ENCODE measurements around the gene ECI1. TPM values are rescaled to one million over a fixed set of nuclear protein-coding genes. Genes with fewer than 3 reads are reported as not detected.

Gene ECI1
- total and polyA plus RNA-seq, 4 donors, result 35.0 to 87.1 (median 63.5) TPM

DNA sequence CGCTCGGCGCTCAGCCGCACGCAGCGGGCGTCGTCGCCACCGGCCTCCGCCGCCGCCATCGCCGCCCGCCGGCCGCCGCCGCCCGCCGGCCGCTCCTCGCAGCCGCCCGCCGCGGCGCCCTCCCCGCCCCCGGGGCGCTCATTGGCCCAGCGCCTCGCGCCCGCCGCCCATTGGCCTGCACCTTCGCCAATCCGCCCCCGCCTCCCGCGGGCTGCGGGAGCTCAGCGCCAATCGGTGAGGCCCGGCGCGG is 36.7 kb downstream of the ECI1 start, which contains the start of gene PGP:
TSS of gene PGP (minus strand) at position 122 of the 250 bp plus-strand sequence. CDS start at position 59, 63 bp downstream.
- 0% methylated on average over 46 to 48 of the region's 48 CpGs for WGBS, 2 donors
- ATAC-seq (ENCODE audit: insufficient read depth, low FRiP score), result peak; percentile 93
- H3K27ac ChIP-seq (ENCODE audit: low read depth in 1 of 2, low read length in 1 of 2), result peak within 1 kb of the TSS; percentile 95 to 98
- H3K36me3 ChIP-seq (ENCODE audit: control insufficient read depth in 4 of 4, insufficient read depth in 4 of 4, low read length in 4 of 4), result peaks cover 0 to 5% (median 0%) of the 10 kb centered on the region in 4 donors
- no peaks in the 10 kb centered on the region for H3K27me3 ChIP-seq (ENCODE audit: control insufficient read depth in 3 of 3, insufficient read depth in 3 of 3, low read length in 2 of 3)
- TF ChIP-seq, protein P1, sequence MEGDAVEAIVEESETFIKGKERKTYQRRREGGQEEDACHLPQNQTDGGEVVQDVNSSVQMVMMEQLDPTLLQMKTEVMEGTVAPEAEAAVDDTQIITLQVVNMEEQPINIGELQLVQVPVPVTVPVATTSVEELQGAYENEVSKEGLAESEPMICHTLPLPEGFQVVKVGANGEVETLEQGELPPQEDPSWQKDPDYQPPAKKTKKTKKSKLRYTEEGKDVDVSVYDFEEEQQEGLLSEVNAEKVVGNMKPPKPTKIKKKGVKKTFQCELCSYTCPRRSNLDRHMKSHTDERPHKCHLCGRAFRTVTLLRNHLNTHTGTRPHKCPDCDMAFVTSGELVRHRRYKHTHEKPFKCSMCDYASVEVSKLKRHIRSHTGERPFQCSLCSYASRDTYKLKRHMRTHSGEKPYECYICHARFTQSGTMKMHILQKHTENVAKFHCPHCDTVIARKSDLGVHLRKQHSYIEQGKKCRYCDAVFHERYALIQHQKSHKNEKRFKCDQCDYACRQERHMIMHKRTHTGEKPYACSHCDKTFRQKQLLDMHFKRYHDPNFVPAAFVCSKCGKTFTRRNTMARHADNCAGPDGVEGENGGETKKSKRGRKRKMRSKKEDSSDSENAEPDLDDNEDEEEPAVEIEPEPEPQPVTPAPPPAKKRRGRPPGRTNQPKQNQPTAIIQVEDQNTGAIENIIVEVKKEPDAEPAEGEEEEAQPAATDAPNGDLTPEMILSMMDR (IDR thresholded peaks at IDR 0.05; ENCODE audit: control extremely low read depth, extremely low read depth), result no peak
- no peaks in the 10 kb centered on the region for H3K9me3 ChIP-seq (ENCODE audit: control insufficient read depth in 4 of 4, insufficient read depth in 3 of 4, low read length in 3 of 4)
- H3K4me3 ChIP-seq, result peak within 1 kb of the TSS; percentile 81
- no peak for DNase-seq
- H3K4me1 ChIP-seq (ENCODE audit: control insufficient read depth in 5 of 5, insufficient read depth in 5 of 5, low read length in 5 of 5), result peaks cover 0 to 20% (median 9%) of the 10 kb centered on the region in 5 donors
- peak within 1 kb of the TSS; percentile 11 to 69 for H3K9ac ChIP-seq (ENCODE audit: insufficient read depth in 1 of 2, low read length in 2 of 2)

DNA sequence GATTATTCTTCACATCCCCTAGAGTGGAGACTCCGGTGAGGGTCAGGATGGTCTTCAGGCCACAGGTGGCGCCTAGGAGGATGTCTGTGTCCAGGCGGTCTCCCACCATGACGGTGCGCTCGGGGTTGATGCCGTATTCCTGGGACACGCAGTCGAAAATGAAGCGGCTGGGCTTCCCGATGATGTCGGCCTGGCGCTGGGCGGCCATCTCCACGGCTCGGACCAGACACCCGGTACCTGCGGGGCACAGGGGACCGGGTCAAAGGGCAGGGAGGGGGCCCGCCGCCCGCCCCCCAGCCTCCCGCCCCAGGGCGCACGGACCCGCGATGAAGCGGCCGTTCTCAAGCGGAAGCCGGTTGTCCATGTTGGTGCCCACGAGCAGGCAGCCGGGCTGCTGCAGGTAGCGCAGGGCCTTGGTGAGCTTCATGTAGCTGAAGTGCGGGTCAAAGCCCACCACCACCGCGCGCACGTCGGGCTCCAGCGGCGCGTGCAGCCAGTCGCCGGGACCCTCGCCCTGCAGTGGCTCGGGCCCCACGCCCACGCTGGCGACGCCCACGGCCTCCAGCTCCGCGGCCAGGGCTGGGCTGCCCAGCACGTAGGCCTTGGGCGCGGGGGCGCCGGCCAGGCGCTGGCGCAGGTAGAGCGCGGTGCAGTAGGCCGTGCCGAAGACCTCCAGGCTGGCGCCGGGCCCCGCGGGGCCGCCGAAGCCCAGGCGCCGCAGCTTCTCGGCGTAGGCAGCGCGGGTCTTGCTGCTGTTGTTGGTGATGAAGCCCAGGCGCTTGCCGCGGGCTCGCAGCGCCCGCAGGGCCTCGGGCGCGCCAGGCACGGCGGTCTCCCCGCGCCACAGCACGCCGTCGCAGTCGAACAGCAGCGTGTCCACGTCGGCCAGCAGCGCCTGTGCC is 37.3 kb downstream of the ECI1 start:
- Histone ChIP-seq H3K4me3 (peak overlapping the region; percentile 81), H3K4me1 (ENCODE audit: control insufficient read depth in 5 of 5, insufficient read depth in 5 of 5, low read length in 5 of 5) (peaks cover 0 to 20% (median 9%) of the 10 kb centered on the region in 5 donors), H3K27ac (ENCODE audit: low read depth in 1 of 2, low read length in 1 of 2) (peak overlapping the region; percentile 95), H3K9ac (ENCODE audit: insufficient read depth in 1 of 2, low read length in 2 of 2) (peak overlapping the region in 1 of 2 donors; percentile 47), H3K9me3 (ENCODE audit: control insufficient read depth in 4 of 4, insufficient read depth in 3 of 4, low read length in 3 of 4) (no peaks in the 10 kb centered on the region), H3K36me3 (ENCODE audit: control insufficient read depth in 4 of 4, insufficient read depth in 4 of 4, low read length in 4 of 4) (peaks cover 0 to 11% (median 2%) of the 10 kb centered on the region in 4 donors), H3K27me3 (ENCODE audit: control insufficient read depth in 3 of 3, insufficient read depth in 3 of 3, low read length in 2 of 3) (no peaks in the 10 kb centered on the region)
- DNase-seq (no peak), ATAC-seq (ENCODE audit: insufficient read depth, low FRiP score) (no peak)
- WGBS, 2 donors, result 1% methylated on average over 80 to 98 of the region's 98 CpGs
- TF ChIP-seq, protein P1 (IDR thresholded peaks at IDR 0.05; ENCODE audit: control extremely low read depth, extremely low read depth), result no peak

DNA sequence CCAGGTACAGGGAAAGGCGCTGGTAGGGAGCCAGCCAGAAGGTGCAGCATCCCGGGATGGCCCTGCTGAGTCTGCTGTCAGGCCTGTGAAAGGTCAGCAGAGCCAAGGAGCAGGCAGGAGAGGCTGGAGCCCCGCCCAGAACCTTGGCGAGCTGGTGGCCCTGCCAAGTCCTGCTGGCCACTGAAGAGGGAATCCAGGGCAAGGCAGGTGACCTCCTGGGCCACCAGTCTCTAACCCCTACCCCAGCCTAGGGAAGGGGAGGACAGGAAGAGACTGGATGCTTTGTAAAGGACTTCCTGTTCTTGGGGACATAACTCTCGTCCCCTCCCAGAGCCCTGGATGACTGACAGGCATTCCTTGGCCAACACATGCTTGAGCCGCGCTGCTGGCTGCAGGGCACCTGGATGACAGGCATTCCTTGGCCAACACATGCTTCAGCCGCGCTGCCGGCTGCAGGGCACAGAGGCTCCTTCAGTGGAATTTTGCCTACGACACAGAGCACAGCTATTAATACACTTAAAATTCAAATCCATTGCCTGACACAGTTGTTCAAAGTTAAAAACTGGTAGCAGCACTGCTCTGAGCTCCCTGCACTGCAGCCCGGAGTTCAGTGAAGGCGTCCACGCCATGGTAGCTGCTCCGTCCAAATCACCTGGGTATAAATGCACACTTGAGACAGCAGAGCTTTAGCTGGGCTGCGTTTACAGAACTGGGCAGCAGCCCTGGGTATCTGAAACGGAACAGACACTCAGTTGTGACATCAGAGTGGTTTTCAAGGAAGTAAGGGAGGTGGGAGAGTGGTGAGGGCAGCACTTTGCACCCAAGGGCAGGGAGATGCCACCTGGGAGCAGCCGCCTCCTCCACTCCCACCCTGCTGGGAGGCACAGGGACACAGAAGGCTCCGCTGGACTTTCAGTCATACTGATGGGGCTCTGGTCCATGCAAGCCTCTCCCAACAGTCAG is 38.7 kb downstream of the ECI1 start:
- H3K9ac ChIP-seq (ENCODE audit: insufficient read depth in 1 of 2, low read length in 2 of 2), result no peak overlapping the region
- no peak overlapping the region for H3K4me3 ChIP-seq
- ATAC-seq (ENCODE audit: insufficient read depth, low FRiP score) (no peak), DNase-seq (no peak)
- H3K36me3 ChIP-seq (ENCODE audit: control insufficient read depth in 4 of 4, insufficient read depth in 4 of 4, low read length in 4 of 4), result peaks cover 0 to 25% (median 4%) of the 10 kb centered on the region in 4 donors
- H3K27ac ChIP-seq (ENCODE audit: low read depth in 1 of 2, low read length in 1 of 2), result peak overlapping the region; percentile 76 to 95
- WGBS, 2 donors, result 49 to 61% methylated on average over 19 of the region's 19 CpGs
- H3K9me3 ChIP-seq (ENCODE audit: control insufficient read depth in 4 of 4, insufficient read depth in 3 of 4, low read length in 3 of 4), result no peaks in the 10 kb centered on the region
- H3K27me3 ChIP-seq (ENCODE audit: control insufficient read depth in 3 of 3, insufficient read depth in 3 of 3, low read length in 2 of 3), result no peaks in the 10 kb centered on the region
- TF ChIP-seq, protein P1 (IDR thresholded peaks at IDR 0.05; ENCODE audit: control extremely low read depth, extremely low read depth), result no peak
- peaks cover 0 to 20% (median 9%) of the 10 kb centered on the region in 5 donors for H3K4me1 ChIP-seq (ENCODE audit: control insufficient read depth in 5 of 5, insufficient read depth in 5 of 5, low read length in 5 of 5)
